ENCODE data around the gene CCDC9.
A peak's percentile ranks its signal among the peaks of the same experiment; 100 is the strongest.
"Not testable (repeated sequence)": the region's sequence is repeated elsewhere in the genome, so short reads cannot be mapped to it uniquely, and the experiment has no call there.

Gene CCDC9

DNA sequence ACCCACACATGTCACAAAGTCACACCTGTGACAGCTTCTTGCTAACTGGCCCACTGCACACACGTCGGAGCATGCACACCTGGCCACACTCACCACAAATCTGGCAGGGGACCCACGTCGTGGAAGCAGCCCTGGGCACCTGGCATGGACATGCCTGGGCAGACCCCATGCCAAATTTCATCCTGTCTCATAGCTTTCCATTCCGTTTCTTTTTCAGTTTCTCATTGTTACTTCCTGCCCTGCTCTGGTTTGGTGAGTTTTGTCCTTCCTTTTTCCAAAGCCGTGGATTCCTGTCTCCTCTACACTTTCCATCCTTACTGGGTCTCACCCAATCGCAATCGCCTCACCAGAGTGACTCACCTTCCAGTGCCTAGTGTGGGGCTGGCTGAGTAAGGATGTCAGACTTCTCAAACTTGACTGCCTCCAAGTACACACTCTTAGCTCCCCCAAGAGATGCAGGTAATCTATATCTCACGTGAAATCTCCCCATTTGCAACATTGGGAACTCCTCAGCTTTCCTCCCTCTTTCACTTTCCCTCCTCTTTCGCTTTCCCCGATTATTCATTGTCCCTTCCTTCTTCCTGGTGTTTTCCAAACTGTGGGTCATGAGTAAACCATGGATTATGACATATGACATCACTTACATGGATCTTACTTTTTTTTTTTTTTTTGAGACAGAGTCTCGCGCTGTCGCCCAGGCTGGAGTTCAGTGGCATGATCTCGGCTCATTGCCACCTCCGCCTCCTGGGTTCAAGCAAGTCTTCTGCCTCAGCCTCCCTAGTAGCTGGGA, 23.7 kb upstream of the CCDC9 start:
- no peak for DNase-seq

- no peak for DNase-seq
Observed at GRCh38 chr19:47236072-47236675, 20.2 kb upstream of the CCDC9 start.

- no peak for DNase-seq
Observed at GRCh38 chr19:47239152-47239551, 17.2 kb upstream of the CCDC9 start.

GRCh38 chr19:47239610-47240296, 16.6 kb upstream of the CCDC9 start:
- peak; percentile 77 for DNase-seq

DNA sequence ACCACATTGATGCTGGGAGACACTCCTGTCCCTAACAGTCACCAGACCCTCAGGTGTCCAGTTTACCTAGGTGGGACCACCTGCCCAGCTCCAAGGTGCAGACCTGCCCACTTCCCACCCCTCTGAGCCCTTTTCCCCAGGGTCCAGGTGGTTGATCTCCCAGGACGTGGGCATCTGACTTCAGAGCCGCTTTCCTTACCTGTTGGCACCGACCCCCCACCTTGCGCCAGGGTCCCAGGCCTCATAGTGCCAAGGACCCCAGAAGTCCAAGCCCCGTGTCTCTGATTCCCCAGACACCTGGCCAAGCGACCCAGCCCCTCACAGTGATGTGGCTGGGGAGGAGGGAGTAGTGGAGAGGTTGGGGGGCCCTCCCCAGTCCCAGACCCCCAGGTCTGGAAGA, 15.8 kb upstream of the CCDC9 start:
- no peak for DNase-seq

- DNase-seq = peak; percentile 32
Observed at GRCh38 chr19:47240996-47241918, 15.1 kb upstream of the CCDC9 start.

DNA sequence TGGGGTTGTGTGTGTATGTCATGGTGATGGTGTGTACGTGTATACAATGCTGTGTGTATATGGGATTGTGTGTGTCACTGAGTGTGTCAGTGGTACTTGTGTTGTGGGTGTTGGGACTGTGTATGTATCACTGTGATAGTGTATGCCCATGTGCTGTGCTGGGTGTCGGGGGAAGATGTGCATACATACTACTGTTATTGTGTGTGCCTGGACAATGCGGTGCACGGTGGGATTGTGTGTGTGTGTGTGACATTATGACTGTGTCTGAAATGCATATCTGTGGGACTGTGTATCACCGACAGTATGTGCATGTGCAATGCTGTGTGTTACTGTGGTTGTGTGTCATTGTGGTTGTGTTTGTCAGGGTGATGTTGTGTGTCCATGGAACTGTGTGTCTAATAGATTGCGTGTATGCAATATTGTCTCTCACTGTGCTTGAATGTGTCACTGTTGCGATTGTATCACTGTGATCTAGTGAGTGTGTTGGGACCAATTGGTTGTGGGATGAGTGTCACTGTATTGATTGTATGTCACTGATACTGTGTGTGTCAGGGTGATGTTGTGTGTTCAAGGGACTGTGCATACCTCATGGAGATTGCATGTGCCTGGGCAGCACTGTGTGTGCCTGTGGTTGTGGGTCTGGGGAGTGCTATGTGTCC, 14.3 kb upstream of the CCDC9 start:
- no peak for DNase-seq

DNA sequence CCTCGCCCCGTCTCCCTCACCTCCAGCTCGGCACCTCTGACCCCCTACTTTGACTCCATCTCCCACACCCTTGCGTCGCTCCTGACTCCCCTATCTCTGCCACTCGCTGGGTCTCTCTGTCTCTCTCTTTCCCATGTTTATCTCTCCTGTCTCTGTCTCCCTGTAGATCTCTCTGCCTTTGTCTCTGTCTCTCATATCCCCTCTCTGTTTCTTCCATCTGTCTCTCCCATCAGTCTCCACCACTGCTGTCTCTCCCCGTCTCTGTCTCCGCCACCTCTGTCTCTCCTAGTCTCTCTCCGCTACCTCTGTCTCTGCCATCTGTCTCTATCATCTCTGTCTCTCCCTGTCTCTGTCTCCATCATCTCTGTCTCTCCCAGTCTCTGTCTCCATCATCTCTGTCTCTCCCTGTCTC, 13.0 kb upstream of the CCDC9 start:
- DNase-seq = no peak

GRCh38 chr19:47243776-47244547, 12.4 kb upstream of the CCDC9 start:
- DNase-seq = peak; percentile 97

GRCh38 chr19:47247308-47247990, 8.9 kb upstream of the CCDC9 start:
- DNase-seq = peak; percentile 89

- DNase-seq = not testable (repeated sequence)
Observed at GRCh38 chr19:47253016-47253415, 3.3 kb upstream of the CCDC9 start.

DNA sequence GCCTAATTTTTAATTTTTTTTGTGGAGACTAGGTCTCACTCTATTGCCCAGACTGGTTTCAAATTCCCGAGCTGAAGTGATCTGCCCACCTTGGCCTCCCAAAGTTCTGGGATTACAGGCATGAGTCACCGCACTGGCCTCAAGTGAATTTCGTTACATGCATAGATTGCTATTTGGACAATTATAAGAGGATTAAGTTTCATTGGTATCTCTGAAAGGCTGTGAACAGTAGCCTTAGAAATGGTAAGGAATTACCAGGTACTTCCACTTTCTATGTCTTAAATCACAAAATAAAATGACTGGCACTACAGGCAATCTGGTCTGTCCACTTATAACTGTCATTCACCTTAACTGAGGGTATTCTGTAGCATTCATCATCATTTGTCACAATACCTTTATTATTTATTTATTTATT, 2.9 kb upstream of the CCDC9 start:
- no peak for DNase-seq

GRCh38 chr19:47253970-47254369, 2.4 kb upstream of the CCDC9 start:
- DNase-seq = no peak

DNA sequence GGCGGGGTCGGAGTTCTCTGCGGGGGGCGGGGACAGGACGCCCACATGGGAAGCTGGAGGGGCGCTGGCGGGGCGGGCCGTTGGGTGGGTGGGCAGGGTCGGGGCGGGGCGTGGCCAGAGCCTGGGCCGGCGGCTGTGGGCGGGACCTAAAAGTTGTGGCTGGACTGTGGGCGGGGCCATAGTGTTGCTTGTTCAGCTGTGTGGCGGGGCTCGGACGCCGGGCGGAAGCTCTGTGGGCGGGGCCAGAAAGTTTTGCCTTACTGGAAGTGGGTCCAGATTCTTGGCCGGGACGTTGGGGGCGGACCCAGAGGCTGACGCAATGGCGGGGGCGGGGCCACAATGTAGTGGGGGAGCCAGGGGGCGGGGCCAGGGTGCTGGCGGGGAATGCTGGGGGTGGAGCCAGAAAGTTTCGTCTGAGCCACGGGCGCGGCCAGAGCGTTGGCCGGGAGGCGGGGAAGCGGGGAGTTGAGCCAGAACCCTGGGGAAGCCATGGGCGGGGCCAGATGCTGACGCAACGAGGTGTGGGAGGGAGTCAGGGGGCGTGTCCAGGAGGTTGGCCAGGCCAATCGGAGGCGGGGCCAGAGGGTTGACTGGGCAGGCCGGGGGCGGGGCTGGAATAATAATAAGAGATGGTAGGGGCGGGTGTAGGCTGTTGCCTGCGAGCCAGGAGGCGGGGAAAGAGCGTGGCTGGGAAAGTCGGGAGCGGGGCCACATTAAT, 527 bp downstream of the CCDC9 start:
- peak; percentile 96 for DNase-seq

DNA sequence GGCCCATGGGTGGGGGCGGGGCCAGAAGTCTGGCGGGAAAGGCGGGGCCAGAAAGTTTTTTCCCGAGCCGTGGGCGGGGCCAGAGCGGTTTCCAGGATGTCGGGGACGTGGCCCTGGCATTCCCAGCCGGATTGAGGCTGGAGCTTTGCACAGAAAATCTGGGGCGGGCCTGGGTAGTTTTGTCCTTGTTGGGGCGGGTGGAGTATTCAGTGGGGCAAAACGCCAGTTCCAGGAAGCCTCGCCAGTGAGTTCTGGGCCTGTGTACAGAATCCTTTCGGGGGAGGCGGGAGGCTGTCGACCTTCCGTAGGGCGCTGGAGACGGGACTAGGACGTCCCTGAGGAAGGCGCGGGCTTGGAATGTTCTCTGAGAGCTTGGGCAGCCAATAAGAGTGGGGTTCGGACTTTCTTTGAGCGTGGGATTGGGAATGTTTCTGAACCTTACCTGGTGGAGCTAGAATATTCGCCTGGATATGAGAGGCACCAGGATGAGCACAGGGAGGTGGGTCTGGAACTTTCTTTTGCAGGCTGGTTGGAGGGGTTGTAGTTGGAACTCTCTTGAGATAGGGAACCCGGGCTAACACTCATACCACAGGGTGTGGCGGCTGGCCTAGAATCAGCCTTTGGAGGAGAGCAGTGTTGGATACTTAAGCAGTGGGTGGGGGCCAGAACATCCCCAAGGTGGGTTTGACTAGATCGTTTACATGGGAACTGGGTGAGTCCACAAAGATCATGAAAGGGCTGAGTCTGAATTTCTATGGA, 1.3 kb downstream of the CCDC9 start:
- DNase-seq = no peak

DNA sequence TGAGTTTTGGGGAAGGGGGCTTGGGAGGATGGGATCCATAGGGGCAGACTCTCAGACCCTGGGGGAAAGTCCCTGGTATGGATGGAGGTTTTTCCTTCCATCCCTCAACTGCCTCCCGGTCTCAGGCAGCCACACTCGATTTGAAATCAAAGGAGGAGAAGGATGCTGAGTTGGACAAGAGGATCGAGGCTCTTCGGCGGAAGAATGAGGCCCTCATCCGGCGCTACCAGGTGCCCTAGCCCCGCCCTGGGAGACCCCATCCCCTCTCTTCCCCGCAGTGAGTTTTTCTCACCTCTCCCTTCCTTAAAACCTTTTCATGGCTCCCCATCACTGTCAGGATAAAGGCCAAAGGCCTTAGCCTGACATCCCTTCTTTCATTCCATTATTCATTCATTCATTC, 2.1 kb downstream of the CCDC9 start:
- no peak for DNase-seq

DNA sequence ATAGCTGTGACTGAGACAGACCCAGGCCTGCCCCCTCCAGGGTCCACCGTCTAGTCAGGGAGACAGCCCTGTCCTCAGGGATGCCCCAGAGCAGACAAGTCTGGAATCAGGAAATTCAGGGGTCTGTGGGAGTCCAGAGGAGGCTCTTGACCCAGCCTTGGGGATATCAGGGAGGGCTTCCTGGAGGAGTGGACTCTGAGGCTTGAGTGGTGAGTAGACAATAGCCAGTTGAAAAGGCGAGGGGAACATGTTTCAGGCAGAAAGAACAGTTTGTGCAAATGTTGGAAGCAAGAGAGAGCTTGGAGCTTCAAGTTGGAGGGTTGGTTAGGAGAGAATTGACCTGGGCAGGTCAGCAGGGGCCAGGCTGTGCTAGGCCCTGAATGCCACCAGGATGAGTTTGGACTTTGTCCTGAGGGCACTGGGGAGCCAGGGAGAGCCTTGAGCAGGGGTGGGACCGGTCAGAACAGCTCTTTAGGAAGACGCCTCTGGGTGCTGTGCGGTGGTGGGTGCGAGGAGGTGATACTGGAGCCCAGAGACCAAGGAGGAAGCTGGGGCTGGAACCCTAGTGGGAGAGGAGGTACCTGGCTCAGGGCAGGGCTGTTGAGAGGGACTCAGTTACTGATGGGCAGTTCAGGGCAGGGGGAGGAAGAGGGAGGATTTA, 2.7 kb downstream of the CCDC9 start:
- no peak for DNase-seq

GRCh38 chr19:47260476-47260875, 4.2 kb downstream of the CCDC9 start:
- DNase-seq = no peak
